Measurements from ENCODE around the gene ABCB9. TPM values are rescaled to one million over a fixed set of nuclear protein-coding genes. Genes with fewer than 3 reads are reported as not detected.

Gene ABCB9
- total RNA-seq, 1 experiment from 2014 or later, result 6.7 TPM

- no peaks in the 10 kb centered on the region for H3K4me1 ChIP-seq
- no peak overlapping the region for H3K27ac Mint-ChIP-seq (ENCODE audit: unreplicated experiment)
- no peaks in the 10 kb centered on the region for H3K9me3 Mint-ChIP-seq (ENCODE audit: unreplicated experiment)
- ChIA-PET POLR2A (no interaction called here), CTCF (interaction anchor here (0.6 kb wide), 1 partner anchor 73 kb away, joined by 3 read pairs; no protein-coding TSS in a partner anchor)
- BruUV-seq (replicated peaks), result no TSS peak
- no peaks in the 10 kb centered on the region for H3K4me1 Mint-ChIP-seq (ENCODE audit: low read depth, unreplicated experiment)
- no peaks in the 10 kb centered on the region for H3K9me3 ChIP-seq
- TF ChIP-seq CTCF (IDR thresholded peaks at IDR 0.05; ENCODE audit: insufficient read depth in 1 of 2, low read depth in 1 of 2, low read length in 1 of 2, severe bottlenecking in 1 of 2, unreplicated experiment in 1 of 2), result no peak
- H3K27me3 Mint-ChIP-seq (ENCODE audit: insufficient read depth, unreplicated experiment), result no peaks in the 10 kb centered on the region
- H3K4me3 Mint-ChIP-seq (ENCODE audit: unreplicated experiment), result no peak overlapping the region
- H3K36me3 Mint-ChIP-seq (ENCODE audit: insufficient read depth, unreplicated experiment), result no peaks in the 10 kb centered on the region
- H3K27me3 ChIP-seq (replicated peaks; ENCODE audit: control insufficient read depth, insufficient read depth, low read length), result no peaks in the 10 kb centered on the region
- no peak overlapping the region for H3K4me3 ChIP-seq (ENCODE audit: low read depth, low read length)
- intact Hi-C loops (cut with micrococcal nuclease; ENCODE audit: unreplicated experiment), result no loop called here
- no peaks in the 10 kb centered on the region for H3K36me3 ChIP-seq (ENCODE audit: control insufficient read depth, insufficient read depth, low read length)
- DNase-seq, result no peak
These were observed 37.0 kb upstream of the ABCB9 start for GRCh38 chr12:123003257-123003656.

GRCh38 chr12:123001464-123001863 lies 35.2 kb upstream of the ABCB9 start:
- H3K4me3 ChIP-seq (ENCODE audit: low read depth, low read length), result no peak overlapping the region
- Mint-ChIP-seq H3K4me1 (ENCODE audit: low read depth, unreplicated experiment) (no peaks in the 10 kb centered on the region), H3K4me3 (ENCODE audit: unreplicated experiment) (no peak overlapping the region), H3K36me3 (ENCODE audit: insufficient read depth, unreplicated experiment) (no peaks in the 10 kb centered on the region), H3K27me3 (ENCODE audit: insufficient read depth, unreplicated experiment) (no peaks in the 10 kb centered on the region), H3K9me3 (ENCODE audit: unreplicated experiment) (no peaks in the 10 kb centered on the region), H3K27ac (ENCODE audit: unreplicated experiment) (no peak overlapping the region)
- CTCF ChIA-PET, result interaction anchor here (0.6 kb wide), 1 partner anchor 113 kb away, joined by 3 read pairs; no protein-coding TSS in a partner anchor
- POLR2A ChIA-PET, result no interaction called here
- no TSS peak for BruUV-seq (replicated peaks)
- no peaks in the 10 kb centered on the region for H3K9me3 ChIP-seq
- no peak for DNase-seq
- intact Hi-C loops (cut with micrococcal nuclease; ENCODE audit: unreplicated experiment), result no loop called here
- H3K4me1 ChIP-seq, result no peaks in the 10 kb centered on the region
- no peaks in the 10 kb centered on the region for H3K27me3 ChIP-seq (replicated peaks; ENCODE audit: control insufficient read depth, insufficient read depth, low read length)
- TF ChIP-seq CTCF (IDR thresholded peaks at IDR 0.05; ENCODE audit: insufficient read depth in 1 of 2, low read depth in 1 of 2, low read length in 1 of 2, severe bottlenecking in 1 of 2, unreplicated experiment in 1 of 2), result no peak
- no peaks in the 10 kb centered on the region for H3K36me3 ChIP-seq (ENCODE audit: control insufficient read depth, insufficient read depth, low read length)

DNA sequence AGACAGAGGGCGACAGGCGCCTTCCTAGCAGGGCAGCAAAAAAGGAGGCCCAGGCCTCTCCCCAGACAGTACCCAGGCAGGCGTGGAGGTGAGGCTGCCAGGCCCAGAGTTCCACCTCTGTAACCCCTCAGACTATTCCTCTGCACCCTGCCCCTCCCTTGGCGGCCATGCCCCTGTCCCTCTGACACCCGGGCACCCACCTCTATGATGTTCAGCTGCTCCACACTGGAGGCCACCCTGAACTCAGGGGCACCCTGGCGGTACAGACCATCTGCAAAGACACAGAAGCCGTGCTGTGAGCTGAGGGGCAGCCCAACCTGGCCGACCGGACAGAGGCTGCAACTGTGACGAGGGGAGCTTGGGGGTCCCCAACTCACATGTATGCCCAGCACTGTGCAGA lies 34.3 kb upstream of the ABCB9 start:
- no peaks in the 10 kb centered on the region for H3K36me3 Mint-ChIP-seq (ENCODE audit: insufficient read depth, unreplicated experiment)
- no peak overlapping the region for H3K4me3 ChIP-seq (ENCODE audit: low read depth, low read length)
- POLR2A ChIA-PET, result no interaction called here
- BruUV-seq (replicated peaks), result no TSS peak
- H3K9me3 ChIP-seq, result no peaks in the 10 kb centered on the region
- no peak for DNase-seq
- no peak for TF ChIP-seq CTCF (IDR thresholded peaks at IDR 0.05; ENCODE audit: insufficient read depth in 1 of 2, low read depth in 1 of 2, low read length in 1 of 2, severe bottlenecking in 1 of 2, unreplicated experiment in 1 of 2)
- no peak overlapping the region for H3K27ac Mint-ChIP-seq (ENCODE audit: unreplicated experiment)
- H3K36me3 ChIP-seq (ENCODE audit: control insufficient read depth, insufficient read depth, low read length), result no peaks in the 10 kb centered on the region
- CTCF ChIA-PET, result no interaction called here
- H3K27me3 ChIP-seq (replicated peaks; ENCODE audit: control insufficient read depth, insufficient read depth, low read length), result no peaks in the 10 kb centered on the region
- H3K4me1 ChIP-seq, result no peaks in the 10 kb centered on the region
- intact Hi-C loops (cut with micrococcal nuclease; ENCODE audit: unreplicated experiment), result no loop called here
- H3K4me1 Mint-ChIP-seq (ENCODE audit: low read depth, unreplicated experiment), result no peaks in the 10 kb centered on the region
- H3K27me3 Mint-ChIP-seq (ENCODE audit: insufficient read depth, unreplicated experiment), result no peaks in the 10 kb centered on the region
- H3K9me3 Mint-ChIP-seq (ENCODE audit: unreplicated experiment), result no peaks in the 10 kb centered on the region
- no peak overlapping the region for H3K4me3 Mint-ChIP-seq (ENCODE audit: unreplicated experiment)
